Measurements from ENCODE around the gene MME.

The MME gene

GRCh38 chr3:155079746-155080487, at the start of gene MME:
MME (plus strand) TSS chr3:155080319; CDS start chr3:155084168, 3,849 bp downstream.
- DNase-seq = peak; percentile 17

DNA sequence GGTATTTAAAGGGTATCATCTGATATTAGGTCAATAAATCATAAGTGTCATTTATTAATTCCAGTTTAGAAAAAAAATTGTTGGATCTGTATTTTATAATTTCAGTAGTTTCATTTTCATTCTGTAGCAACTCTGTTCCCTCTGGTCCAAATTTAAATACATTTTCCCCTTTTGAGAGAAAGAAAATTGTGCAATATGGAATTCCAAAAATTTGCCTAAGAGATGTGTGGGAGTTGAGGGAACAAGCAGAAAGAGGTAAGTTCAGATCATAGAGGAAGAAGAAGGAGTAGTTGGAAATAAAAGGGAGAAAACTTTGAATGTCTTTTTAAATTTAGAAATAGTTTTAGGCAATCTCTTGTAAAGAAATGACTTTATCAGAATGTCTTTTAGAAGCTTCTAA, 48.9 kb upstream of the MME start:
- peak; percentile 51 for DNase-seq

DNA sequence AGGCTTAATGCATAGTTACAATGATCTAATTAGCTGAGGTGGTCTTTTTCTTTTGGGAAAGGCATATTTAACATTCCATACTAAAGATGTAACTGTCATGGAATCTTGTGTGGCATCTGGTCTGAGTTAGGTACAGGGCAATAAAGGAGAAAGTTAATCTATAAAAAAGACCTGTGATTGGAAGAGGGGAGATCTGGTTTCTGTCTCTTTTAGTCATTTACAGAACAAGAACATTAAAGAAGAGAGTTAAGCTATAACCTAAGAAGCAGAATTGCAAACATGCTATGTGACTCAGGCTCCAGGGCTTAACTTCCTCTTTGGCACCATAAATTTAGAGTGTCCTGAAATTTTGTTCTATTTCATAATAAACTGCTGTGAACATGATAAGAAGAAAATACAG, 47.2 kb upstream of the MME start:
- DNase-seq = peak; percentile 74

- DNase-seq = no peak
Measured at GRCh38 chr3:155034786-155035185, 45.3 kb upstream of the MME start.

- no peak for DNase-seq
Measured at GRCh38 chr3:155035553-155035952, 44.6 kb upstream of the MME start.

DNA sequence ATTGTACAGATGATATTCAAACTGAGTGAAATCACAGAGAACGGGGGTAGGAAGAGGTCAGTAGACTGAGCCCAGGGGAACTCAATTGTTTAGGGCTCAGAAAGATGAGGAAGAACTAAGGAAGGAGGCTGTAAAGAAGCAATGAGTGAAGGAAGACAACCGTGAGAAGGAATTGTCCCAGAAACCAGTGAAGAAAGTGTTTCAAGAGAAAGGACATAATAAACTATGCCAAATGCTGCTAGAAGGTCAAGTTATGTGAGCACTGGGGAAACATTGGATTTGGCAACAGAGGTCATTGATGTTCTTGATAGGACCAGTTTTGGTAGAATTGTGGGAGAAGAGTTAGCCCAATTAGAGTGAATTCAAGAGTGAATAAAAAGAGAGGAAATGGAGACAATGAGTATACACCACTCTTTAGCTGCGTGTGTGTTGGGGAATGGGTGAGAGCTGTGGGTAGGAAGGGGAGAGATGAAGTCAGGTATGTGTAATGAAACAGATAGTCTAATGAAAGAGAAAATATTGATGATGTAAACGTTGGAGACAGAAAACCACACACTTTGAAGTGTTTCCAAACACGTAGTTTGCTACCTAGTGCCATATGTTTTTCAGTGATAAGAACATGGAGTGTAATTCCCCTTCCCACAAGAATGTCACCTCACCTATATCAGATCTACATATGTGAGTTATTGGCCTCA, 42.5 kb upstream of the MME start:
- DNase-seq = no peak

- no peak for DNase-seq
Measured at GRCh38 chr3:155038203-155038554, 41.9 kb upstream of the MME start.

- no peak for DNase-seq
Measured at GRCh38 chr3:155046935-155047334, 33.2 kb upstream of the MME start.

DNA sequence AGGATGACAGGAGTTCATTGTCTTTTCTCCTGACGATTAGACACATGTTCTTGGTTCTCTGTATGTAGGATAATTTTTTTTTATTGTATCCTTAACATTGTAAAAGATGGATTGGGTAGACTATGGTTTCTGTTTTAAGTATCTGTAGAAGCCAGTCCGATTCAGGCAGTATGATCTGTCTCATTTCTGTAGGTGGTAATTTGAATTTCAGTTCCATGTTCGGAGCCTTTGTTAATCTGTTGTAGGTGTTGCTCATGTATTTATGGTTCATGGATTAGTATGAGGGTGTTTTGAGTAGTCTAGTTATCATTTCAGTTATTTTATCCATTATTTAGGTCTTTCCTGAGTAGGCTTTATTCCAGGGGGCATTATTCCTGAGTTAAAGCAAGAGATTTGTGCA, 32.4 kb upstream of the MME start:
- no peak for DNase-seq

DNA sequence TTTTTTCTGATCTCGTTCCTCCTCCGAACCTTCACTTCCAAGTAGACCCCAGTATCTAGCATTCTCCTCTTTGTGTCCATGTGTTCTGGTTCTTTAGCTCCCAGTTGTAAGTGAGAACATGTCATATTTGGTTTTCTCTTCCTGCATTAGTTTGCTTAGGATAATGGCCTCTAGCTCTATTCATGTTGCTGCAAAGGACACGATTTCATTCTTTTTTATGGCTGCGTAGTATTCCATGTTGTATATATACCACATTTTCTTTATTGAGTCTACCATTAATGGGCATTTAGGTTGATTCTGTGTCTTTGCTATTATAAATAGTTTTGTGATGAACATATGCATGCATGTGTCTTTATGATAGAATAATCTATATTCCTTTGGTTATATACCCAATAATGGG, 30.2 kb upstream of the MME start:
- no peak for DNase-seq

DNA sequence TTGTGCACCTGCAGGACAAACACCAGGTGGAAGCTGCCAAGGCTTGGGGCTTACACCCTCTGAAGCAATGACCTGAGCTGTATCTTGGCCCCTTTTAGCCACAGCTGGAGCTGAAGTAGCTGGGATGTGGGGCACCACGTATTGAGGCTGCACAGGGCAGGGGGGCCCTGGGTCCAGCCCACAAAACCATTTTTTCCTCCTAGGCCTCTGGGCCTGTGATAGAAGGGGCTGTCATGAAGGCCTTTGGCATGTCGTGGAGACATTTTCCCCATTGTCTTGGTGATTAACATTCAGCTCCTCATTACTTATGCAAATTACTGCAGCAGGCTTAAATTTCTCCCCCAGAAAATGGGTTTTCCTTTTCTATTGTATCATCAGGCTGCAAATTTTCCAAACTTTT, 27.6 kb upstream of the MME start:
- DNase-seq = no peak

- DNase-seq = no peak
Measured at GRCh38 chr3:155053756-155054155, 26.4 kb upstream of the MME start.

GRCh38 chr3:155064920-155065319, 15.2 kb upstream of the MME start:
- peak; percentile 51 for DNase-seq

- DNase-seq = peak; percentile 90
Measured at GRCh38 chr3:155065537-155065936, 14.6 kb upstream of the MME start.

DNA sequence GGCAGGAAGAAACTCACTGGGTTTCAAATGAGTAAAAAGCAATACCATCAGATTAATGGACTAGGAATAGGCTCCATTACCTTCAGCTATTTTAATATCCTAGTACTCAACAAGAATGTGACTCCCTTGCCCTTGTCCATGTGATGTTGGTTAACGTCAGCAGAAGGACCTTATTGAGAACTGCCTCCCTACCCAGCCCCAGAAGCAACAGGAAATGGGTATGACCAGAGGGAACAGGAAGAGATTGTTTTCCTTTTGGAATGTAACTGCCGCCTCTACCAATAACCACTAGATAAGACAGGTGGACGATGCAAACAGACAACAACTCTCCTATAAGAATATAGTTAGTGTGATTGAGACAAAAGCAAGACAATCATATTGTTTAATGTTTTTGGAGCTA, 10.4 kb upstream of the MME start:
- DNase-seq = peak; percentile 13

- DNase-seq = no peak
Measured at GRCh38 chr3:155070316-155070715, 9.8 kb upstream of the MME start.

GRCh38 chr3:155070932-155071387, 9.2 kb upstream of the MME start:
- peak; percentile 36 for DNase-seq

- no peak for DNase-seq
Measured at GRCh38 chr3:155075200-155075599, 4.9 kb upstream of the MME start.

GRCh38 chr3:155076888-155077287, 3.2 kb upstream of the MME start:
- no peak for DNase-seq

GRCh38 chr3:155078711-155079467, 1.2 kb upstream of the MME start:
- DNase-seq = no peak

DNA sequence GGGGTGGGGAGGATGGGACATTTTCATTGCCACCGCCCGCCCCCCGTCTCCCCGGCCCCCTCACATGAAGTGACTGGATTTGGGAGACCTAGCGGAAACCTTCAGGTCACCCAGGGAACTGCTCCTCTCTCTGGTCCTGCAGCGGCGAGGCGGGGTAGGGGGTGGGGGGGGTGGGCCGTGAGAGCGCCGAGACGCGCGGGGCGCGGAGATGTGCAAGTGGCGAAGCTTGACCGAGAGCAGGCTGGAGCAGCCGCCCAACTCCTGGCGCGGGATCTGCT, 712 bp upstream of the MME start:
- DNase-seq = no peak

GRCh38 chr3:155080692-155081091, 573 bp downstream of the MME start:
- DNase-seq = no peak

- no peak for DNase-seq
Measured at GRCh38 chr3:155083313-155083905, 3.3 kb downstream of the MME start.

DNA sequence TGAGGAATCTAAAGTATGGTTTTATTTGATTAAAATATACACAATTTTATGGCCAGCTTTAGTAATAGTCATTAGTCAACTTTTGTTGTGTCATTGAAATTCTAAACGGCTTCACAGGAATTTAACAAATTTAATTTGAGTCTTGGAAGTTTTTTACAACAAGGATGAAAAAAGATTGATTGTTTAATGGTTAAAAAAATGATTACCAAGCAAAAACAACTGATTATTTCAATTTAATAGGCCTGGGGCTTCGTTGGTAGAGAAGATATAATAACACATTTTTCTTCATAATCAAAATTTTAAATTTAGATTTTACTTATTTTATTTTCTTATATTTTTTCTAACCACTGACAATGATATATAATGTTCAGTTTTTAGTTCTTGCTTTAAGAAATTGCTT, 4.4 kb downstream of the MME start:
- DNase-seq = no peak
